Mesenchymal stem cell (in vitro differentiated cells and primary cell): ENCODE measurements around the gene ATP10A.

Experiments
- DNase-seq: peaks from one replicate; pipeline ENCODE4 v3.0.0-alpha.2; 2013
- H2AFZ ChIP-seq: one replicate; pipeline ENCODE4 v1.6.1; 2013; ENCODE audit warnings: low read depth, mild to moderate bottlenecking, control low read depth, inconsistent platforms, low read length, moderate library complexity
- H2AK5ac ChIP-seq: 2 replicates; pipeline ENCODE4 v1.6.1; 2013; ENCODE audit warnings: low read length, moderate library complexity, mild to moderate bottlenecking, inconsistent platforms; ENCODE audit not compliant: severe bottlenecking
- H2BK120ac ChIP-seq: one replicate; pipeline ENCODE4 v1.6.1; 2013; ENCODE audit warnings: low read depth, mild to moderate bottlenecking, inconsistent platforms, low read length, moderate library complexity
- H2BK12ac ChIP-seq, 2 experiments: one replicate each; pipeline ENCODE4 v1.6.1; 2013; ENCODE audit warnings: inconsistent platforms in 2 of 2, low read length in 2 of 2, mild to moderate bottlenecking in 2 of 2, moderate library complexity in 2 of 2, control low read depth in 1 of 2
- H2BK15ac ChIP-seq: one replicate; pipeline ENCODE4 v1.6.1; 2013; ENCODE audit warnings: mild to moderate bottlenecking, low read depth, inconsistent platforms; ENCODE audit not compliant: poor library complexity, severe bottlenecking
- H2BK5ac ChIP-seq: 2 replicates; pipeline ENCODE4 v1.6.1; 2013; ENCODE audit warnings: low read depth, mild to moderate bottlenecking, low read length, control low read depth, inconsistent platforms; ENCODE audit not compliant: poor library complexity, severe bottlenecking
- H3K14ac ChIP-seq, 2 experiments: one replicate each; pipeline ENCODE4 v1.6.1; 2013; ENCODE audit warnings: inconsistent platforms in 2 of 2, low read length in 2 of 2, control low read depth in 1 of 2, mild to moderate bottlenecking in 1 of 2, moderate library complexity in 1 of 2
- H3K18ac ChIP-seq, 2 experiments: one replicate each; pipeline ENCODE4 v1.6.1; 2013; ENCODE audit warnings: inconsistent platforms in 2 of 2, low read length in 2 of 2, control low read depth in 1 of 2, low read depth in 1 of 2, mild to moderate bottlenecking in 1 of 2
- H3K23ac ChIP-seq, 2 experiments: one replicate each; pipeline ENCODE4 v1.6.1; 2013; ENCODE audit warnings: inconsistent platforms in 2 of 2, low read length in 2 of 2, mild to moderate bottlenecking in 2 of 2, moderate library complexity in 2 of 2, control low read depth in 1 of 2
- H3K27ac ChIP-seq: 2 replicates; pipeline ENCODE4 v1.5.1; 2013; ENCODE audit warnings: mild to moderate bottlenecking, moderate library complexity, low read length, control low read depth, inconsistent platforms; ENCODE audit not compliant: poor library complexity, severe bottlenecking
- H3K27me3 ChIP-seq, 2 experiments: 2 replicates each; pipeline versions ENCODE4 v1.6.1 to v1.7.0; 2013; ENCODE audit warnings: low read length in 2 of 2, mild to moderate bottlenecking in 2 of 2, moderate library complexity in 2 of 2, control low read depth in 1 of 2, inconsistent platforms in 1 of 2; ENCODE audit not compliant: control insufficient read depth in 1 of 2, insufficient read depth in 1 of 2
- H3K36me3 ChIP-seq, 2 experiments: 2 replicates each; pipeline versions ENCODE4 v1.6.1 to v1.7.0; 2013; ENCODE audit warnings: low read length in 2 of 2, control low read depth in 1 of 2, inconsistent platforms in 1 of 2, low read depth in 1 of 2, mild to moderate bottlenecking in 1 of 2; ENCODE audit not compliant: insufficient read depth in 2 of 2, control insufficient read depth in 1 of 2
- H3K4ac ChIP-seq, 2 experiments: one replicate each; pipeline ENCODE4 v1.6.1; 2013; ENCODE audit warnings: inconsistent platforms in 2 of 2, low read length in 2 of 2, mild to moderate bottlenecking in 2 of 2, moderate library complexity in 2 of 2, control low read depth in 1 of 2, low read depth in 1 of 2
- H3K4me1 ChIP-seq: 2 replicates; pipeline ENCODE4 v1.6.1; 2013; ENCODE audit warnings: low read depth, low read length, control low read depth; ENCODE audit not compliant: control insufficient read depth, insufficient read depth
- H3K4me2 ChIP-seq: 2 replicates; pipeline ENCODE4 v1.6.1; 2013; ENCODE audit warnings: low read length, mild to moderate bottlenecking, inconsistent platforms; ENCODE audit not compliant: poor library complexity, severe bottlenecking
- H3K4me3 ChIP-seq, 2 experiments: 2 replicates each; pipeline versions ENCODE4 v1.5.1 to v1.7.0; 2013; ENCODE audit warnings: low read length in 2 of 2, mild to moderate bottlenecking in 2 of 2, control low read depth in 1 of 2, low read depth in 1 of 2; ENCODE audit not compliant: insufficient read depth in 1 of 2
- H3K79me1 ChIP-seq: replicated peaks from 2 replicates; pipeline ENCODE4 v1.6.1; 2013; ENCODE audit warnings: mild to moderate bottlenecking, control low read depth, low read length, inconsistent platforms; ENCODE audit not compliant: poor library complexity, severe bottlenecking
- H3K9ac ChIP-seq: 2 replicates; pipeline ENCODE4 v1.7.0; 2013; ENCODE audit warnings: mild to moderate bottlenecking, low read length, moderate library complexity
- H3K9me3 ChIP-seq: 2 replicates; pipeline ENCODE4 v1.7.0; 2013; ENCODE audit warnings: mild to moderate bottlenecking, low read length; ENCODE audit not compliant: control insufficient read depth
- H4K8ac ChIP-seq: one replicate; pipeline ENCODE4 v1.6.1; 2013; ENCODE audit warnings: inconsistent platforms, mild to moderate bottlenecking, low read length, moderate library complexity
- H4K91ac ChIP-seq: one replicate; pipeline ENCODE4 v1.6.1; 2013; ENCODE audit warnings: mild to moderate bottlenecking, low read length, inconsistent platforms
- WGBS: methylation state at CpG from one replicate; pipeline ENCODE4 v1.1.7; 2013; ENCODE audit warnings: mixed read lengths; 5-methylcytosine and 5-hydroxymethylcytosine counted together

Gene ATP10A

GRCh38 chr15:25901811-25902605, 38.9 kb upstream of the ATP10A start:
- no peak overlapping the region for H2BK120ac ChIP-seq
- H4K91ac ChIP-seq, result no peak overlapping the region
- H3K4ac ChIP-seq, result no peak overlapping the region
- no peak overlapping the region for H3K9ac ChIP-seq
- H3K4me3 ChIP-seq, result no peak overlapping the region
- no peak overlapping the region for H2AK5ac ChIP-seq
- H3K27ac ChIP-seq, result no peak overlapping the region
- no peaks in the 10 kb centered on the region for H3K36me3 ChIP-seq
- H3K79me1 ChIP-seq, result no peaks in the 10 kb centered on the region
- no peak overlapping the region for H2BK5ac ChIP-seq
- no peak overlapping the region for H2AFZ ChIP-seq
- 87% methylated on average over 14 of the region's 14 CpGs for WGBS
- H2BK12ac ChIP-seq, result no peak overlapping the region
- no peaks in the 10 kb centered on the region for H3K27me3 ChIP-seq
- H3K14ac ChIP-seq, result no peak overlapping the region
- H3K4me1 ChIP-seq, result peaks cover 12% of the 10 kb centered on the region
- no peak overlapping the region for H3K4me2 ChIP-seq
- no peaks in the 10 kb centered on the region for H3K9me3 ChIP-seq
- no peak overlapping the region for H4K8ac ChIP-seq
- DNase-seq, result no peak
- no peak overlapping the region for H3K23ac ChIP-seq
- H3K18ac ChIP-seq, result no peak overlapping the region
- H2BK15ac ChIP-seq, result no peak overlapping the region

- H3K4ac ChIP-seq, result no peak overlapping the region
- H2BK5ac ChIP-seq, result no peak overlapping the region
- H3K18ac ChIP-seq, result no peak overlapping the region
- no peak overlapping the region for H2AFZ ChIP-seq
- no peak overlapping the region for H2AK5ac ChIP-seq
- no peak overlapping the region for H2BK120ac ChIP-seq
- no peak overlapping the region for H4K91ac ChIP-seq
- no peaks in the 10 kb centered on the region for H3K36me3 ChIP-seq
- 83% methylated on average over 4 of the region's 5 CpGs for WGBS
- no peak overlapping the region for H4K8ac ChIP-seq
- H3K4me3 ChIP-seq, result no peak overlapping the region
- no peak for DNase-seq
- no peak overlapping the region for H3K14ac ChIP-seq
- H3K79me1 ChIP-seq, result no peaks in the 10 kb centered on the region
- no peak overlapping the region for H3K4me2 ChIP-seq
- no peaks in the 10 kb centered on the region for H3K9me3 ChIP-seq
- no peak overlapping the region for H3K27ac ChIP-seq
- no peak overlapping the region for H3K9ac ChIP-seq
- H3K4me1 ChIP-seq, result peaks cover 12% of the 10 kb centered on the region
- H3K23ac ChIP-seq, result no peak overlapping the region
- no peaks in the 10 kb centered on the region for H3K27me3 ChIP-seq
- H2BK12ac ChIP-seq, result no peak overlapping the region
- H2BK15ac ChIP-seq, result no peak overlapping the region
Observed at GRCh38 chr15:25900901-25901300, 37.8 kb upstream of the ATP10A start.

- Histone ChIP-seq H3K4ac (no peak overlapping the region), H3K14ac (no peak overlapping the region), H3K23ac (no peak overlapping the region), H2AFZ (no peak overlapping the region), H3K79me1 (no peaks in the 10 kb centered on the region), H3K9me3 (no peaks in the 10 kb centered on the region), H3K4me3 (no peak overlapping the region), H2AK5ac (no peak overlapping the region), H3K27ac (no peak overlapping the region), H4K91ac (no peak overlapping the region), H3K36me3 (no peaks in the 10 kb centered on the region), H4K8ac (no peak overlapping the region), H2BK12ac (no peak overlapping the region), H3K27me3 (no peaks in the 10 kb centered on the region), H3K9ac (no peak overlapping the region), H2BK120ac (no peak overlapping the region), H3K18ac (no peak overlapping the region), H2BK5ac (no peak overlapping the region), H3K4me1 (peaks cover 14% of the 10 kb centered on the region), H3K4me2 (no peak overlapping the region), H2BK15ac (no peak overlapping the region)
- DNase-seq, result no peak
- 45% methylated on average over 1 of the region's 2 CpGs for WGBS
Observed at GRCh38 chr15:25900431-25900830, 37.3 kb upstream of the ATP10A start.

GRCh38 chr15:25899870-25900269, 36.7 kb upstream of the ATP10A start:
- WGBS, result no CpG with 5 or more reads among the region's 1 CpG
- Histone ChIP-seq H2BK120ac (no peak overlapping the region), H2BK15ac (no peak overlapping the region), H3K4ac (no peak overlapping the region), H2BK5ac (no peak overlapping the region), H3K23ac (no peak overlapping the region), H2AK5ac (no peak overlapping the region), H3K27me3 (no peaks in the 10 kb centered on the region), H3K4me3 (no peak overlapping the region), H3K18ac (no peak overlapping the region), H2BK12ac (no peak overlapping the region), H3K9ac (no peak overlapping the region), H3K79me1 (no peaks in the 10 kb centered on the region), H3K4me2 (no peak overlapping the region), H3K9me3 (no peaks in the 10 kb centered on the region), H3K27ac (no peak overlapping the region), H3K36me3 (no peaks in the 10 kb centered on the region), H2AFZ (no peak overlapping the region), H3K14ac (no peak overlapping the region), H4K91ac (no peak overlapping the region), H3K4me1 (peaks cover 14% of the 10 kb centered on the region), H4K8ac (no peak overlapping the region)
- no peak for DNase-seq
